Activated T-helper 1 cell treated with anti-CD3 and anti-CD28 coated beads, Interleukin-2, amount 50 U/mL, for 16 hours (primary cell): ENCODE results near the gene PGS1.

Experiments
- DNase-seq, 2 donors: peaks; one replicate each; pipeline ENCODE4 v3.0.0-alpha.2; 2020; ENCODE audit warnings: low read depth in 1 of 2, low spot score in 1 of 2

The PGS1 gene

GRCh38 chr17:78408476-78409050 is 30.1 kb downstream of the PGS1 start:
- DNase-seq: no peak

- DNase-seq: no peak
Observed at GRCh38 chr17:78409191-78409928, 30.9 kb downstream of the PGS1 start.

GRCh38 chr17:78411241-78411857 is 32.9 kb downstream of the PGS1 start:
- DNase-seq: no peak

- no peak for DNase-seq
Observed at GRCh38 chr17:78412403-78412802, 34.0 kb downstream of the PGS1 start.

- DNase-seq: peak in 1 of 2 donors; percentile 28
Observed at GRCh38 chr17:78414178-78415162, 36.0 kb downstream of the PGS1 start.

DNA sequence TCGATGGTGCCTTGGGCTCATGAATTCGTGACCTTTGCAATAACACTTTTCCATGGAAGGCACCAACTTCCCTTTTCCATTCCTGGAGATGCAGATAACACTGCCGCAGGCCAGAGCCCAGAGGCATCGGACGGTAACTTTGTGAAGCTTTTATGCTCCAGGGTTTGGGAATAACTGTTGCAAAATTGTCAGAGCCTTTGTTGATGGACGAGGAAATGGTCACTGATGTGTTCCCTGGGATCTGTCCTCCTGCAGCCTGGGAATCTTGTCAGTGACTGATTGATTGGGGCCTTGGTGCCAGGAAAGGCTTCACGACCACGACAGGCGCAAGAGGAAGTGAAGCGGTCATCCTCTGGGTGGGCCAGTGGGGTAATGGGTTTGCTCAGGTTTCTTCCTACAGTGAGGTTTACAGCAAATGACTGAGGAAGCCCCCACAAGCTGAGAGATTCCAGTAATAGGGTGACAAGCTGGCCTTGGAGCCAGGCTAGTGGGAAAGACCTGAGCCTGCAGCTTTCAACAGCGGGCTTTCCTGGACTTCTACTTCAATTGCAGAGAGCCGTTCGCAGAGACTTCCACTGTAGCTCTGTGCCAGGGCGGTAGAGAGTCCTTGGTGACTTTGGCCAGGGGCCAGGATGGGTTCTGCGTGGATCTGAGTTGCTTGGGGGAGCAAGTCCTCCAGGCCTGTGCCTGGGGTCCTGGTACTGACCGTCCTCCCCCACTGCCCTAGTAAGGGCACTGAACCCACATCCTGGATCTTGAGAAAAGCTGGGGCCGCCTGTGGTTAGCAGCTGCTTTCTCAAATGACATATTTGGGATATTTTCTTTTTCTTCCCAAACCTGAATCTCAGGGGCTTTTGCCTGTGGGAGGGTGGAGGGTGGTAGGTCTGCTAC is 37.6 kb downstream of the PGS1 start:
- DNase-seq: no peak

- no peak for DNase-seq
Observed at GRCh38 chr17:78416791-78417530, 38.5 kb downstream of the PGS1 start.

DNA sequence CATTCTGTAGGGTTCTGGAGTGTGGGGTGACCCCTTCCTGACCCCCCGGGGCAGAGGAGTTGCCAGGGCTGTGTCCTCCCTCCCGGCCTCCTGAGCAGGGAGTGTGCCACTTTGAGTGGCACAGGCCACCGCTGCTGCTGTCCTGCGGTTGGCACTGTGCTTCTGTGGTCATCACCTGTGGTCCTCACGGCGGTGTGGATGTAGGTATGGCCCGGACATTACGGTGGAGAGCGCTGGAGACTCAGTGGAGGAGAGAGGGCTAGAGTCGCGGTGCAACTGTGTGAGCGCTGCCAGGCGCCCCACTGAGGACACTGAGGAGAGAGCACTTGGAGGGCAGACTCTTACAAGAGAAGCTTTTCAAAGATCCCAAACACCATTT is 39.1 kb downstream of the PGS1 start:
- no peak for DNase-seq

DNA sequence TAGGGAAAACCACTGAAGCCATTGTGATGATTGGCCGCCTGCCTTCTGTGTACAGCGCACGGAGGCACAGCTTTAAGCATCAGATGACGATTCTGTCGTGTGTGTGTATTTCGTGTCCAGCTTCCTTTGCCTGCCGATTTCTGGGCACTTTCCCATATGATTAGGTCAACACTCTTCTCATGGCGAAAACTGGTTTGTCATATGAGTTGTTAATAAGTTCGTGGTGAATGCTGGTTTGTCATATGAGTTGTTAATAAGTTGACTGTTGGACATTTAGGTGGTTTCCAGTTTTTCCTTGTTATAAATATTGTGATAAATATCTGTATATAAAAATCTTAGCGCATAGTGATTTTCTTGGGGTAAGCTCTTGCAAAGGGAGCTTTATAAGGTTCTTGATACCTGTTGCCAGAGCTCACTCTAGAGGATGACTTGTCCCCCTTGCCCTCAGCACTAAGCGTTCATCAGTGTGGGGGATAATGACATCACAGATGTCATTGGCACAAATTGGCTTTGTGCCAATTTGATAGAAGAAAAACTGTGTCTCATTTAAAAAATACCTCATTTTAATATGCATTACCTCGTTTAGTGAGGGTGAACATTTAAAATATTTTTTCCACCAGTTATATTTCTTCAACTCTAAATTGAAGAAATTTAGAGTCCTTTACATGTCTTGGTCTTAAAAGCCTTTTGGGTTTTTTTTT is 40.0 kb downstream of the PGS1 start:
- no peak for DNase-seq

GRCh38 chr17:78419970-78420815 is 41.7 kb downstream of the PGS1 start:
- no peak for DNase-seq

GRCh38 chr17:78421084-78421533 is 42.7 kb downstream of the PGS1 start:
- no peak for DNase-seq

DNA sequence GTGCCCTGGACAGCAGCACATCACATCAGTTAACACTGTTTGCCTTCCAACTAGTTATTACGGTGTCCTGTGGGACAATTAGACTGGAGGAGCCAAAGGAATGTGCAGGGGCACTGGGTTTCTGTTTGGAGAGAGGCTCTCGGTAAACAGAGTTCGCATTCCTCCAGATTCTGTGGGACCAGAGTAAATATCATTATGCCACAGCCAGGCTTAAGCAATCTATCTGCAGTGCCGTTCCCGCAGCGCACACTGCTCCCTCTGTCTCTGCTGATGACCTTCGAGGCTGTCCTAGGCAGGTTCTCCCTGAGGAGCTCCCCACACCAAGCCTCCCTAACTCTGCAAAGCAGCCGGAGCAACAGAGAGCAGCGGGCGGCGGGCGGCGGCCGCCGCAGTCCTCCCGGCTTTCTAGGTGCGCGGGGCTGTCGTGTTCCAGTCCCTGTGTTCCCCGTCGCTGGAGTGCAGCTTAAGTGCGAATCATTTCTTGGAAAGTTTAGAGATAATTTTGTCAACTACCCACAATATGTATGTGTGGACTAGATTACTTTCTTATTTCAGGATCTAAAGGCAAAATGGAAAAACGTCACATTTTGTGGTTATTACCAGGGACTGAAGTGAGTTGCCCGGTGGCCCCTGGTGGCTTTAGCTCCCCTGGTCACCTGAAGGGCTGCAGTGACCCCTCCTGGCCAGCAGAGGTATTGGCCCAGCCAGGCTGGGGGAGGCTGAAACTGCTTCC is 43.3 kb downstream of the PGS1 start:
- DNase-seq: peak; percentile 55 to 66

- no peak for DNase-seq
Observed at GRCh38 chr17:78422267-78422605, 43.8 kb downstream of the PGS1 start.

DNA sequence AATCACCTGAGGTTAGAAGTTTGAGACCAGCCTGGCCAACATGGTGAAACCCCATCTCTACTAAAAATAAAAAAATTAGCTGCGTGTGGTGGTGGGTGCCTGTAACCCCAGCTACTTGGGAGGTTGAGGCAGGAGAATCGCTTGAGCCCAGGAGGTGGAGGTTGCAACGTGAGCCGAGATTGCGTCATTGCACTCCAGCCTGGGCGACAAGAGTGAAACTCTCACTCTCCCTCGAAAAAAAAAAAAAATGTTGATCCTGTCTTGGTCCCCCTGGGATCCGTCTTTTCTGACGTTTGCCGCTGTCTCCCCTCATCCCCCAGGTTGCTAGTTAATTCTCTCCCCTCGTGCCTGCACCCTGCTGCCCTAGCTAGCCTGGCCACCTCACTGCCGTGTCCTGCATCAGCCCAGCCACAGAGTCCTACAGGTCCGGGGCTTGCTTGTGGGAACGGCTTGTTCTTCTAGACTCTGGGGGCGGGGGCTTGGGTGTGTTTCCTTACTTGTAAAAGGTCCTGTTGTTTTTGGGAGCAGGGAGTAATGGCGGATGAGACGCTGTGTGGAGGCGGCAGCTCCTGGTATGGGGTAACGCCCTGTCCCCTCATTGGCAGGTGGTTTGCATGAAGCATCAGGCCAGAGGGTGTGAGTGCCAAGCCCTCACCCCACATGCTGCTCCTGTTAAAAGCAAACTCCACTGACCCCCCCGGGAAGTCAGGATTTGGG is 44.6 kb downstream of the PGS1 start:
- no peak for DNase-seq

GRCh38 chr17:78423961-78424675 is 45.7 kb downstream of the PGS1 start:
- DNase-seq: no peak

- no peak for DNase-seq
Observed at GRCh38 chr17:78425429-78425828, 47.0 kb downstream of the PGS1 start.
